ENCODE data around the gene STOML2.
A peak's percentile ranks its signal among the peaks of the same experiment; 100 is the strongest.

Gene STOML2

DNA sequence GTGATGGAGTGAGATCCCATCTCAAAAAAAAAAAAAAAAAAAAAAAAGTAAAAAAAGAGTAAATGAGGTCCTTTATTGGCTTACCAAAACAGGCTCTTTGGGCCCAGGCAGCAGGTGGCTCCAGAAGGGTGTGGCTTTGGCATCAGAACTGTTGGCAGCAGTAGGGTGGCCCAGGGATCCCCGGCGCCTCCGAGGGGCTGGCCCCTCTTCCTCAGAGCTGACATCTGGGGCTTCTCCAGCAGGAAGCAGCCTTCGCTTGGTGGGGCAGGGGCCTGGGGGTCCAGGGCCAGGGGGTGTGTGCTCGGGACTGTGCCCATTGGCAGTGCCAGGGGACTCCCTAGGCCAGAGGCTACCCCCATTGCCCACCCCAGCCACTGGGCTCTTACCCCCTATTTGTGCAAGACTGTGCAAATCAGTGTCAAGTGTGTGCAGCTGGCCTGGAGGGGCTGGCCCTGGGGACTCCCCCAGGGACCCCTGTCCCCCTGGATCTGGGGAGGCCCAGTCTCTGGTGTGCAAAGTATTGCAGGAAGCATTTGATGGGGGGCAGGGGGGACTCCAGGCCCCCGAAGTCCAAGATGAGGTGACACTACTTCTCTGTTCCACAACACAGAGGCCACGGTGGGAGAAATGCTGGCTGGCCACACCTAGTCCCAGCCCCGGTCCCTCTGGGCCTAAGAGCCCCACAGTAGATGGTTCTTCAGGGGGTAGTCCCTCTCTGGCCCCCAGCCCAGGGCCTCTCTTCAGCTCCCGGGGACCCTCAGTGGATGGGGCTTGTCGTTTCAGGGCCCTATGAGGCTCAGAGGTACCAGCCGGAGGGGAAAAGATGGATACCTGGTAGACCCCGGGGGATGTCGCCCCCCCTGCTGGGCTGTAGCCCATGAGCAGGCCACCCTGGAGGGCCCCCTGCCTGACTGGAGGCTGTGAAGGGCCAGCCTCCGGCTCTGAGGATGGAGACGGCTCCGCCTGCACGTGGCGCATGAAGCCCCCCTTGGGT lies 4.7 kb upstream of the STOML2 start:
- DNase-seq: no peak

DNA sequence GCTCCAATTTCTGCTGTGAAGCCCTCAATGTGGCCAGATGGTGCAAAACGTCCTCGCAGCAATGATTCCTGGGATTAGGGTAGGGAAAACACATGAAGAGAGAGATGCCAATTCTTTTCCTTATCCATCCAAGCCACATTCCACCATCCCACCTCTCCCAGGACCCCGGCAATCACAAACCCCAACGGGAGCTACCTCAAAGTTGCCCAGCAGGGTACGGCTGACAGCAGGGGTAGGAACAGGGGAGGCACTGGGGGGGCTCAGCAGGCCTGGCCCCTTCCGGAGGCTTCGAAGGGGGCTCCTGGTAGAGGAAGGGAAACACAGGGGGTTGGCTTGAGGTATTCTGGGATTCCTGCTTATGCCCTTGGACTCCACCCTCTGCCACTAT lies 3.4 kb upstream of the STOML2 start:
- DNase-seq: no peak

DNA sequence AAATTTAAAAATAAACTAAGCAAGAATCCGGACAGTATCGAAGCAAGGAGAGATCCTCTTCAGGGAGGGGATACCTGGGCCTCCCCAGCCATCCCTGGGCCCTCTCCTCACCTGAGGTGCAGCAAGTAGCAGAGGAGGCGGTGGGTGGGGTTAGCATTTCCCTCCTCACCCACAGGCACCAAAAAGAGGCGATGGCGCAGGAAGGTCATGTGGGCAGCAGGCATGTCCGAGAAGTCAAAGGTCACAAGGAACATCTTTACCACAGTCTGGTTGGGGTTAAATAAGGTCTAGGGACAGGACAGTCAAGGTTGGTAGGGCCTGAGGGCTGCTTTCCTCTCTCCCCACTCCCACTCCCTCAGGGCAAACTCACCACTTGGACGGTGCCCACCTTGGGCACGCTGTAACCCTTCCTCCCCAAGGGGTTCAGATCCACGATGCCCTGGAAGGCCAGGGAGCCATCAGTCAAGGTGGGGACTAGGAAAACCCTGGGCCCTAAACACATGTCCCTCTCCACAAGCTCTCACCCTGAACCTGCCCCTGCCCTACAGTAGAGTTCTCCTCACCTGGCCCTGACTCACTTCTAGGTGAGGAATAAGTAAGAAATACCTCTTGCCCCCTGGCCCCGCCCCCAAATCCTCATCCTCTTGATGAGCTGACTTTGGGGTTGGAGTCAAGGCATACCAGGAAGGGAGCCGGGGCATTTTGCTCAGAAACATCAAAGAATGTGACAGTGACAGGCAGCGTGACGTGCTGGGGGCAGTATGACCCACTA lies 2.8 kb upstream of the STOML2 start:
- no peak for DNase-seq

DNA sequence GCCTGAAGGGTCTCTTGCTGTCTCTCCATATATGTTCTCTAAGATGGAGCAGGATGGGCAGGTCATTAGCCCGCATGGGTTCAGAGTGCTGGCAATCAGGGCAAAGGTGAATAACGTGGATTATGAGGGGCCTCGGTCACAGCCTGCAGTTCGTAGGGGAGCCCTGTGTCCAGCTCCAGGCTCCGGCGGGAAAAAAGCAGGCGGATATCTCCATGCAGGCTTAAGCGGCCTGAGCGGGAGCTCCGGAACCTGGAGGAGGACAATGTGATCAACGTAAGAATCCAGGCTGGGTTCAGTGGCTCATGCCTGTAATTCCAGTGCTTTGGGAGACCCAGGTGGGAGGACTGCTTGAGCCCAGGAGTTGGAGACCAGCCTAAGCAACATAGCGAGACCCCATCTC lies 2.2 kb upstream of the STOML2 start:
- DNase-seq: no peak

DNA sequence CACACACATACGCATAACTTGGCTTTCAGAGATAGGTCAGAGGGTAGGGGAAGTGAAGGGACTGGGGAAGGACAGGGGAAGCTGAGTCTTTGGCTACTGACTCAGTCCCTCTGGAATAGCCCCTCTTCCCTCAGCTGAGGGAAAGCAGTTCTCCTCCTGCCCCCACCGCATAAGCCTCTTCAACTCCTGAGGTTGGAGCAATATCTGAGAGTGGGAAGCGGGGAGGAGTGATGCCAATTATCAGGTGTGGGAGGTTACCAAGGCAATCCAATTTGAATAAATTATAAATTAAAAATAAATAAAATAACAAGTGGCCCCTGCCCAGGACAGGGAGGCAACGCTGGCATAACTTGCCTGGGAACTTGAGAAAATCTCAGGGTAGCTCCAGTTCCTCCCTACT lies 1.7 kb upstream of the STOML2 start:
- no peak for DNase-seq

DNA sequence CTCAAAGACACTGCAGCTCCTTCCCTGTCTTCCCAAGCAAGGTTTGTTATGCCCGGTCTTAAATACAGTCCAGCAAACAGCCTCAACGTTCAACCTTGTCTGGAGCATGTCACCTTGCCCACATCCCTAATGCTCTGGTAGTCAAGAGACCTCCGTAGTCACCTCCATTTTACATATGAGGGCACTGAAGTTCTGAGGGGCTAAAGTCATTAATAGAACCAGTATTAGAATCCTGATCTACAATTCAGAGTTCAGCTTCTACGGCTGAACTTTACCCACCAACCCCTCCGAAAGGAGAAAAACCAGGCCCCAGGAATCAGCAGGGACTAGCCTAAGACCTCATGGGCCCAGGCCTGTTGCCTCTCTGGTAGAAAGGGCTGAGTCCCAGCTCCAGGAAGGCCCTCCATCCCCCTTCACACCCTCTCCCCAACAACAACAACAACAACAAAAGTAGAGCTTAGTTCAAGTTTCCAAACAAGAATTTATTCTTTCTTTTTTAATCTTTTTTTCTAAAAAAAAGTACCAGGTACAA lies 795 bp upstream of the STOML2 start:
- no peak for DNase-seq

DNA sequence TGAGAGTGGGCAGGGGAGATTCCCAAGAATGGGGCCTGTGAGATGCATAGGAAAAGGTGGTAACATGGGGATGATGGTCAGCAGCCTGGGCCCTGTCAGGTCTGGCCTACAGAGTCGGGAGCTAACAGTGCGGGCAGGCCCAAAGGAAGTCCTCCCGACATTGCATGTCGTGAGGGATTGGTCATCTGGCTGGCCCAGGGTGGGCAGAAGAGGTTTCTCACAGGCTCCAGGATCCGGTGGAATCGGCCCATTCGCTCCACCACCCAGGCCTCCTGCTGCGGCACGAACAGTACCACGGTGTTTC lies 514 bp downstream of the STOML2 start:
- DNase-seq: no peak

DNA sequence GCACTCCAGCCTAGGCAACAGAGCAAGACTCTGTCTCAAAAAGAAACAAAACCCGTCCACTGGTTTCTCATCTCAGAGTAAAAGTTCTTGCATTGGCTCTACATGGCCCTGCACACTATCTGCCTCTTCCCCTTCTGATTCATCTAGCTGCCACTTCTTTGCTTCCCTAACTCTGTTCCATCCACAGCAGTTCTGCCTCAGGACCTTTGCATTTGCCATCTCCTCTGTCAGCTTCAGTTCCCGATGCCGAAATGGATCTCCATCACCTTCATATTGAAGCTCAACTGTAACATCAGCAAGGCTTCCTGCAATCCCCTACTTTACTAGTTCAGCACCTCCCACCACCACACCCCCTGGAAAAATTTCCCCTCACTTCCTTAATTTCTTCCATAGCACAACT lies 5.4 kb downstream of the STOML2 start:
- DNase-seq: no peak

DNA sequence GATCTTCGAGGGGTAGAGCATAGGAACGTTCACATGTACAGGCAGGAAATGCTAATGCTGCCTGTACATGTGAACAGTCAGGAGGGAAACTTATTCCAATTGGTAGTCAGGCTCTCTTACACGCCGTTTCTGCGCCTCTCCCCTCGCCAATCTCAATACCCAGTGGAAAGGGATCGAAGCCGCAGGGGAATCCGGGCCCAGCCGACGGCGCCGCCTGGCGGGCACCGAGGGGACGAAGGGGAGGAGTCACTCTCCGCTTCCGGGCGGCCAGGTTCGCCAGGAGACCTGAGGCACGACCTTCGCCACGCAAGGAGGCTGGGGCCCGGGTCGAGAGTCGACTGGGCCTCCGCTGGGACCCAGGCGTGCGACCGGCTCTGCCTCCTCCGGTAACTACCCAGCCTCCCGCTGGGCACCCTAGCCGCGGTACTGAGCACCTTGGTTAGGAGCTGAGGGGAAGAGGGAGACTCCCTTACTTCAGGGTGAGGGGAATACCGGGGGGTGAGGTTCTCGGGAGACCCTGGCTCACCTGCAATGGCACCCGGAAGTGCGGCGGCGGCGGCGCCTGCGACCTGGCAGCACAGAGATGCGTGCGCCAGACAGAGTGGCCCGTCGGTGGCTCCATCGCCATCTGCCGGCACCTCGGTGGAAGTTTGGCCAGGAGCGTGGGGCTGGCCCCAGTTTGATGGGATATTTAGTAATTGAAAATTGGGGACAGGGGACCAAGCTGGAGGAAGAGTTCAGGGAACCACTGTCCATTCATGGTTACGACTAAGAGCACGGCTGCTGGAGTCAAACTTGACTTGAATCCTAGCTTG lies 6.7 kb downstream of the STOML2 start, which contains the start of gene PIGO:
Gene PIGO, minus strand, starts transcription at position 557 of the 815 bp plus-strand sequence. CDS start 1,026 bp downstream, outside the sequence.
- DNase-seq: peak; percentile 68

DNA sequence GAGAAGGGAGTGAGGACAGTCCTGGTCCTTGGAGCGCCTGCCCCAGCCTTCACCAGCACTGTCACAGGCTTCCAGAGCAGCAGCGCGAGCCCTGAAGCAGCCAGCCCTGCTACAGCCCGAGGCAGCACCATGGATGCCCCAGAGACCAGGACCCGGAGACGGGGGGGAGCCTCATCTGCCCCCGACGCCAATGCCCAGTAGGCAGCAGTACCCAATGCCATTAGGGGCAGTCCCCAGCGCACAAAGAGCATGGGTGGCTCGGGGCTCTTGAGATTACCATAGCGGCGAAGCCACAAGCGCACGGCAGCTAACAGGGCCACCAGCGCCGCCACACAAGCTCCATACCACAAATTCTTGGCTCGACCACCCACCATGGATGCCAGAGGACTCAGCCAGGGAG lies 11.4 kb downstream of the STOML2 start:
- no peak for DNase-seq

DNA sequence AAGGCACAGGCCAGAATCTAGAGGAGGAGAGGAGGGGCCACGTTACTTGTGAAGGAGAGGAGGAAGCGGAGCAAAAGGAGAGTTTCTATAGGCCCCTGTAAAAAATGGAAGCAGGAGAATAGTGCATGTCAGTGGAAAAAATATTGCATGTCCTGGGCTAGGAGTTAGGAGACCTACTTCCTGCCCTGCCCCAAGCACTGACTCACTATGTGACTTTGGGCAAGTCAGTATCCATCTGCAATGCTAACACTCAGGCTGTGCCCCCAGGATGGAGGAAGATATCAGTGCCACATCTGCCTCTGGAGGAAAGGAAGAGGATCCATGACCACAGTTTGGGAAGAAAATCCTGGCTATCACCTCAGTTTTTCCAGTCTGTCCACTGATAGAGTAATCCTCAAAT lies 13.5 kb downstream of the STOML2 start:
- DNase-seq: no peak

DNA sequence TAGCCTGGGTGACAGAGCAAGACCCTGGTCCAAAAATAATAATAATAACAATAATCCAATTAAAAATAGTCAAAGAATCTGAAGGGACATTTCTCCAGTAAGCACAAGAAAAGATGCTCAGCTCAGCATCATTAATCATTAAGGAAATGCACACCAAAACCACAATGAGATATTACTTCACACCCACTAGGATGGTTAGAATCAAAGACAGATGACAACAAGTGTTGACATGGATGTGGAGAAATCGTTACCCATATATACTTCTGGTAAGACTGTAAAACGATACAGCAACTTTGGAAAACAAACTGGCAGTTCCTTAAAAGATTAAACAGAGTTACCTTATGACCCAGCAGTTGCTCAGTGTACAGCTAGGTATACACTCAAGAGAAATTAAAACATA lies 17.9 kb downstream of the STOML2 start:
- no peak for DNase-seq

DNA sequence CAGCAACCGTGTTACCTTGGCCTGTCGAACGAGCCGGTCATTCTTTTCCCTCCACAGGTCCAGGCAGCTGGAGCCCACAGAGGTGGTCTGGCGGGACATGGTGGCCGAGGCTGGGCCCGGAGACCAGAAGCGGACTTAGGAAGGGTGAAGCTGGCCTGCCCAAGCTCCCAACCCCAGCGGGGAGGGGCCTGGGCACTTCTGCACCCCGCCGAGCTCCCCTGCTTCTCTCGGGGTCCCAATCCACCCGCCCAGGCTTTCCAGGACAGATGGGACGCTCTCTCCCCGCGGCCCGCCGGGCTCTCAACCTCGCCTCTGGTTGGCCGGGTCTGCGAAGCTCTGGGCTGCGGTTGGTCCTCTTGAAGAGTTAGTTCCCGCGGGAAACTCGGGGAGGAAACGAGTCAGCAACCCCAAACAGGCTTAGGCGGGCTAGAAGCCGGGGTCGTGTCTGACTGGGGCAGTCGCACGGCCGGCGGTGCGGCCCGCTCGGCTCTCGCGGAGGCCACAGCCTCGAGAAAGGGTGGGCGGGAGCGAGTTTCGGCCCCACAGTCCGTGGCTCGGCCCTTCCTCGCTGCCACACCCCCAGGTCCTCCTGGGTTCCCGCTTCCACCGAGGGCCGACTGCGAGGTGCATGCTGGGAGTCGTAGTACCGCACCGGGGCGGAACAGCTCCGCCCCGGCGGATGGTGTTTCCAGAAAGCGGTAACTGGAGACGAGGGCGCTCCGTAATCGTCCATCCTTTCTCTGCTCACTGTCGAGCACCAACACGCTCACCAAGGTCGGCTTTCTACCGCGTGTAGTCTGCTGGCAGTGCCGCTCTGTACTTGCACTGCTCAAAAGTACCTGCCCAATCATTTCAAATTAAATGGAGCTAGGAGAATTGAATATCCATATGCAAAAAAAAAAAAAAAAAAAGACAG lies 23.2 kb downstream of the STOML2 start, which contains the start of gene FANCG:
Gene FANCG, minus strand, starts transcription at position 517 of the 916 bp plus-strand sequence. Its CDS starts 418 bp downstream, at position 99.
- DNase-seq: peak; percentile 82

DNA sequence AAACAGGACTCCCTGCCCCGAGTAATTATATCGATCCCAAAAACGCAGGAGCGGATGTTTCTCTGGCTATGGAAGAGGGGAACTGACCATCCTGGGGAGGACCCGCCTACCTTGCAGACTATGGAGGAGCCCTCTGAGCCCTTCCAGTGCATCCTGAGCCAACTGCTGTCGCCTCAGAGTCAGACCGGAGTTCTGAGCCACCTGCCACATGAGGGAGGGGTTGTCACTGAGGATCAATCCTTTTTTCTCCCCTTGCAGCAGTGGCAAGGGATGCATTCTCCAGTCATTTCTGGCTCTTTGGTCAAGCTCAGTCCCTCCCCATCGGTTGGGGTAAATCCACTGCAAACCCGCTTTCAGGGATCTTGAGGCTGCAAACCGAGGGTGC lies 23.9 kb downstream of the STOML2 start:
- DNase-seq: no peak

DNA sequence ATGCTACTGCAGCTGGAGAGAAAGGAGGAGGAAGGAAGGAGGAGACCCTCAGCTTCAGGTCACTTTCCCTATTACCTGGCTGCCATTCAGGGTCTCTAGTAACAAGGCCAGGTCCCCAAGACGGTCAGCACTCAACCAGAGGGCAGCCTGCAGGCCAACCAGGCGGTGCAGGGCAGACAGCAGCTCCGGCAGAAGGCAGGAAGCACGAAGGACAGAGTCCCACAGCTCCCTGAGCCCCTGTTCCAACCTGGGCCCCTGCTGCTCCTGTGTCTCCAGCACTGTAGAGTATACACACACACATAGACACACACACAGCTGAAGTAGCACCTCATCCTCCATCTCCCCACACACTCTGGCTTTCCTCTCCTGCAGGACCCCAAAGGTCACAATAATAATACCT lies 24.9 kb downstream of the STOML2 start:
- DNase-seq: no peak

DNA sequence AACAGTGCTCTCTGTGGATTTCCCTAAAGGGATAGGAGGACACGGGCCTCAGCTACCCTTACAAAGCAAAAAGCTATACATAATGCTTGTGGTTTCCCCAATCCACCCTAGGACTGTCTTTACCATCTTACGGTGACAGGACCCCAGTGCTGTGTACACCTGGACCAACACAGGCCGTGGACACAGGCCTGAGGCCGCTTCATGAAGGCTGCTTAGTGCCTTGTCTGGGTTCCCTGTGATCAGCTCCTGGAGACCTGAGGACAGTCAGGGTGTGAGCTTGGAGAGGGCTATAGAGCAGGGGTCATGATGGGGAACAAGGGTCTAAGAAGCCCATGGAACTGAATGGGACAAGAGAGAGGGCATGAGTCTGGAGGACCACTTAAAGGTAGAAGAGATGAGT lies 26.1 kb downstream of the STOML2 start:
- no peak for DNase-seq

DNA sequence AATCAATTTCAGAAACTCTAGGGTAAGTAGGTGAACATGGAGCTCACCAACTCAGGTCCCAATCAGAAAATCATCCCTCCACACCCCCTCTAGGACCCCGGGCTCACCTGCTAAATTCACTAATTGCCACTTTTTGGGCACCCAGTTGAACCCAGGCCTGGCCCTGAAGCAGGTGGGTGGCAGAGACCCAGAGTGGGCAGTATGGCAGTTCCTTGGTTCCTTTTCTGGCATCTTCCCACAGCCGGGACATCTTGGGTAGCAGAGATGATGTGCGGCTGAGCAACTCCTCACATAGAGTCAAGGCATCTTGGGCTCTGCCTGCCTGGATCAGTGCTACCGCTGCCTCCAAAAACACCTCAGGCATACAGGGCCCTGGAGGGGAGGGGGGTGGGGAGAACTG lies 27.6 kb downstream of the STOML2 start:
- no peak for DNase-seq

DNA sequence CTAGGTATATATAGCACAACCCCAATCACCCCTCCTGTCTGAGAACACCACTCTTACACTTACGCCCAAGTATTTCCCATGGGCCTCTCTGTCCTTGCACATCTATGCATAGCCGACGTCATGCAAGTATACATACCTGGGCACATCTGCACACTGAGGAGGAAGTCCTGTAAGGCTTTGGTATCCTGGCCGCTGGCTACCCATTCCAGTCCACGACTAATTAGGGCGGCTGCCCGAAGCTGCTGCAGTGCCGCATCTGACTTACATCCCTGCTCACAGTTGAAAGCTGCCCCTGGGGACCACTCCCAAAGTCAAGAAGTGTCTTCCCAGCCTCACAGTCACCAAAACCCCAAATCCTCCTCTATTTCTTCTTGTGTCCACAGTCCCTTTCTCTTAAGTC lies 28.1 kb downstream of the STOML2 start:
- no peak for DNase-seq

DNA sequence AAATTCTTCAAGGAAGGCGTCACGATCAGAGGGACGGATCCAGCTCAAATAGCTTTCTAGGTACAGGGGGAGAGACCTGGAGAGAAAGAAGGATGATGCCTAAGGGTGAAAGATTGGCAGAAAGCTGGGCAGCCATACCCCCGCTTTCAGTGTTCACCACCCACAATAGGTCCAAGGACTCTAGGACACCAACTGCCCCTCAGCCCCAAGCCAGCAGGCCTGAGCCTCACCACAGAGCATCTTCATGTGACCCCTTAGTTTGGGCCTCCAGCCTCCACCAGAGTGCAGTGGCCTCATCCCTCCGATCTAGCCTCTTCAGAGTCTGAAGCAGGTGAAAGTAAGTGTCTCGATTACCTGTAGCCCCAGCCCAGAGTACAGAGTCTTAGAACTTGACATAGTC lies 28.8 kb downstream of the STOML2 start:
- DNase-seq: no peak

DNA sequence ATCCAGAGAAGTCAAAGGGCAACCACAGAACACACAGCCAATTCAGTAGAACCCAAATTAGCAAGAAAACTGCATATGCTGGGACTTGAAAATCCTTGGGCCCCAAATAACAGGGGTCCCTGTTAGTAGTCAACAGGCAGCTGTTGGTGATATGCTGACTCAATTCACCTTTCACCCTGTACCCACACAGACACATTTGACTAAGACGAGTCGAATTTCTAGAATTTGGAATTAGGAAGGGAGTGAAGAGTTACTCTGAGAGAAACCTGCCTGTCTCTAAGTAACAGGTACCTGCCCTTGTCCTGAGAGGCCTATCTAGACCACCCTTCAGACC lies 29.7 kb downstream of the STOML2 start:
- no peak for DNase-seq

DNA sequence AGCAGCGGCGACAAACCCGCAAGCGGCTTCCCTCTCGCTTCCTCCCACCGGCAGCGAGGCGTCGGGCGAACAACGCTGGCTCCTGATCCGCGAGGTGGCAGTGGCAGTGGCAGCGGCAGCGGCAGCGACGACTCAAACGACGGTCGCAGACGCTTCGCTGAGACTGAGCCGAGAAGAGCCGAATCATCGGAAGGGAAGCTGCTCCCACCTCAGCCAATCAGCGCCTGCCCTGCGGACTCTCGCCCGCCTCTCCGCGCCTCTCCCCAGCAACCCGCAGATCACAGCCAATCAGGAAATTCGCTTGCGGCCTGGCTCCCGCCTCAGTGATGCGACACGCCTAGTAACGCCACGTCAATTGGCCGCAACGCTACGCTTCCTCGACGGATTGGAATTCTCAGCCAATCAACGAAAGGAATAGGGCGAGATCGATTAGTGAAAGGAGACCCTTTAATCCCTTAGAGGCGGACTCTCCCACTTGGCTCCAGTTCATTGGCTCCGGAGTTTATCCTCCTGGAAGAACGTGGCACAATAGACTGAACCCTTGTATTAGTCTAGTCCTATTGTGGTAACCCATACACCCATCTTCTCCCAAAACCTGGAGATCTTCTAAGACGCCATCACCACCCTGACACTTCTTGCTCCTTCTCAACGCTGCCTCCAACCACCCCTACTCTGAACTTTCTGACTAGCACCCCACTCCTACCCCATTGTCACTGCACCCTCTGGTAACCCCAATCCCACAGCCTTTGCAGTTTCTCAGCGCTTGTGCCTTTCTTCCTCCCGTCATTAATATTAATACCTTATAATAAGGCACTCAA lies 30.3 kb downstream of the STOML2 start, which contains the start of gene VCP:
Gene VCP, minus strand, starts transcription at position 165 of the 818 bp plus-strand sequence. CDS start 272 bp downstream, outside the sequence.
- peak; percentile 98 for DNase-seq
